Measurements from ENCODE around the gene CNOT1.

DNA sequence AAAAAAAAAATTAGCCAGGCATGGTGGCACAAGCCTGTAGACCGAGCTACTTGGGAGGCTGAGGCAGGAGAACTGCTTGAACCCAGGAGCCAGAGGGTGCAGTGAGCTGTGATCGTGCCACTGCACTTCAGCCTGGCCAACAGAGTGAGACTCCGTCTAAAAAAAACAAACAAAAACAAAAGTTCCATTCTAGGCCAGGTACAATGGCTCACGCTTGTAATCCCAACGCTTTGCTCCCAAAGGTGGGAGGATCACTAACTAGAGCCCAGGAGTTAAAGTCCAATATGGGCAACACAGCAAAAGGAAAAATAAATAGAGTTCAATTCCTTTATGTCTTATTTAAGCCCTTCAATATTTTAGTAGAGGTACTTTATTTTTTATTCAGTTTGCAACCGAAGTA is 47.5 kb downstream of the CNOT1 start:
- TF ChIP-seq, protein P1, sequence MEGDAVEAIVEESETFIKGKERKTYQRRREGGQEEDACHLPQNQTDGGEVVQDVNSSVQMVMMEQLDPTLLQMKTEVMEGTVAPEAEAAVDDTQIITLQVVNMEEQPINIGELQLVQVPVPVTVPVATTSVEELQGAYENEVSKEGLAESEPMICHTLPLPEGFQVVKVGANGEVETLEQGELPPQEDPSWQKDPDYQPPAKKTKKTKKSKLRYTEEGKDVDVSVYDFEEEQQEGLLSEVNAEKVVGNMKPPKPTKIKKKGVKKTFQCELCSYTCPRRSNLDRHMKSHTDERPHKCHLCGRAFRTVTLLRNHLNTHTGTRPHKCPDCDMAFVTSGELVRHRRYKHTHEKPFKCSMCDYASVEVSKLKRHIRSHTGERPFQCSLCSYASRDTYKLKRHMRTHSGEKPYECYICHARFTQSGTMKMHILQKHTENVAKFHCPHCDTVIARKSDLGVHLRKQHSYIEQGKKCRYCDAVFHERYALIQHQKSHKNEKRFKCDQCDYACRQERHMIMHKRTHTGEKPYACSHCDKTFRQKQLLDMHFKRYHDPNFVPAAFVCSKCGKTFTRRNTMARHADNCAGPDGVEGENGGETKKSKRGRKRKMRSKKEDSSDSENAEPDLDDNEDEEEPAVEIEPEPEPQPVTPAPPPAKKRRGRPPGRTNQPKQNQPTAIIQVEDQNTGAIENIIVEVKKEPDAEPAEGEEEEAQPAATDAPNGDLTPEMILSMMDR (IDR thresholded peaks at IDR 0.05), result no peak
- TF ChIP-seq POLR2AphosphoS5 (IDR thresholded peaks at IDR 0.05) (no peak), POLR2A (IDR thresholded peaks at IDR 0.05) (no peak)

Data from upper lobe of left lung (tissue), 4 donors.